ENCODE results near the gene NECAB2.

Gene NECAB2

DNA sequence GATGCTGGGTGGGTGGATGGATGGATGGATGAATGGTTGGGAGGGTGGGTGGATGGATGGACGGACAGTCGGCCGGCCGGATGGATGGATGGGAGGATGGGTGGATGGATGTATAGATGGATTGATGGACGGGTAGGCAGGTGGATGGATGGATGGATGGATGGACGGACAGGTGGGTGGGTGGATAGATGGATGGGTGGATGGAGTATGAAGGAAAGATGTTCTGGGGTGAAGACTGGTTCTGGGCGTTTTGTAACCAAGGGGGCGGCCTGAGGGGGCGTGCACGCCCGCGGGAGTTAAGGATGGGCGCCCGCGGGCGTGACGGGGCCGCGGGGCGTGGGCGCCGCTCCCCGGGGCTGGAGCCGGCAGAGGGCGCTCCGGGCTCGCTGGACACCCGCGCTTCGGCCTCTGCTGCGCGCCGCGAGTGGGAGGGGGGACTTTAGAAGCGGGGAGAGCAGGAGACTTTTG is at the start of gene NECAB2:
Gene NECAB2 (plus strand): TSS at position 407 of the 468 bp plus-strand sequence. CDS start 405 bp downstream, outside the sequence.
- FAIRE-seq: no peak

DNA sequence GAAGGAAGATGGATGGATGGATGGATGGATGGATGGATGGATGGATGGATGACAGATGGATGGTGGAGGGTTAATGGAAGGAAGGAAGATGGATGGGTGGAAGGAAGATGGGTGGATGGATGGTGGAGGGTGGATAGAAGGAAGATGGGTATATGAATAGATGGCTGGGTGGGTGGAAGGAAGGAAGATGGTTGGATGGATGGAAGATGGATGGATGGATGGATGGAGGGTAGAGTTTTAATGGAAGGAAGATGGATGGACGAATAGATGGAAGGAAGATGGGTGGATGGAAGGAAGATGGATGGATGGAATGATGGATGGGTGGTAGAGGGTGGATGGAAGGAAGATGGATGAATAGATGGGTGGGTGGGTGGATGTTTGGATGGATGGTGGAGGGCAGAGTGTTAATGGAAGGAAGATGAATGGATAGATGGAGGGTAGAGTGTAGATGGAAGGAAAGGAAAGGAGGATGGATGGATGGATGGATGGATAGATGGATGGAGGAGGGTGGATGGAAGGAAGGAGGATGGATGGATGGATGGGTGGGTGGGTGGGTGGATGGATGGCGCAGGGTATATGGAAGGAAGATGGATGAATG is 47.1 kb upstream of the NECAB2 start:
- no peak for FAIRE-seq

DNA sequence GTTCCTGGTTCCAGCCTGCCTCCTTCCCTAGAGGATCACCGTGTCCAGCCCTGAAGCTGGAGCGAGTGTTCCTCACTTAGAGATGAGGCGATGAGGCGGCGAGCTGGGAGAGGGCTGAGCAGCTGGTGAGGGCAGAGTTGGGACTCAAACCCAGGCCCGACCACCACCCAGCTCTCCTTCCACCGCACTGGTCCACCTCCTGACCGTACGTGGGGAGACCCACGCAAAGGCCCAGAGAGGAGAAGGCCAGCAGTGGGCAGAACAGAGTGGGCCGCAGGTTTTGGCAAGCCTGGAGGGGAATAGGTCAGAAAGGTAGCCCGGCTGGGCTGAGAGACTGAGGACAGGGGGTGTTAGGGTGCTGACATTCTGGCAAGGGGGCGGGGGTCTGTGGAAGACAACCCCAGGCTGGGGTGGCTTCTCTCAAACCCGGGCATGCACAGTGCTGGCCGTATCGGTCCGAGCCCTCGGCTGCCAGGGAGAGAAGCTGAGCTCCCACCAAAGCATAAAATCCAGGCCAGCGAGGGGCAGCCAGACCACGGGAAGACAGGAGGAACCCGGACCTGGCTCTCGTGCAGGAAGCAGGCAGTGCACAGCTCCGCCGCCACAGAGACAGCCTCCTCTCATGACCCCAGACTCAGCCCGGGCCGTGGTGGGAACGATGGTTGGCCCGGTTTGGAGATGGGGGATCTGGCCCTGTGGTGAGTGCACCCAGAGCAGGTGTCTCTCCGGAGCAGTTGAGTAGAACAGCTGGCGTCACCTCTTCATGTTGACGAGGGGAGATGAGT is 44.3 kb upstream of the NECAB2 start:
- FAIRE-seq: no peak

DNA sequence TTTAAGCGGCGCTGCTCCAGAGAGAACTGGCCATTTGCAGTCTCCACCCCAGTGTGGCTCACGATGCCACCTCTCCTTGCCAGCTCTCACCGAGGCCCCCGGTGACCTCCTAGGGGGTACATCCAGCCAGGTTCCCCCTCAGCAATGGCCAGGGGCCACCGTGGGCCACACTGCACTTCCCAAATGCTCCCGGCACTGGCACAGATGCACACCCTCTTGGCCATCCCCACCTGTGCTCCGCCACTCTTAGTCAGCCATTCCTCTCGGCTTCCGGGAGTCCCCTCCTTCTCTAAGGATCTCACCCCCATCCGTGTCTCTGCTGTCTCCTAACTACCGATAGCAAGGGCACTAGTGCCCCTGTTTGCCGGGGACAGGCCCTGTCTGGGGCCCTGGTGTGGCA is 43.4 kb upstream of the NECAB2 start:
- FAIRE-seq: no peak

DNA sequence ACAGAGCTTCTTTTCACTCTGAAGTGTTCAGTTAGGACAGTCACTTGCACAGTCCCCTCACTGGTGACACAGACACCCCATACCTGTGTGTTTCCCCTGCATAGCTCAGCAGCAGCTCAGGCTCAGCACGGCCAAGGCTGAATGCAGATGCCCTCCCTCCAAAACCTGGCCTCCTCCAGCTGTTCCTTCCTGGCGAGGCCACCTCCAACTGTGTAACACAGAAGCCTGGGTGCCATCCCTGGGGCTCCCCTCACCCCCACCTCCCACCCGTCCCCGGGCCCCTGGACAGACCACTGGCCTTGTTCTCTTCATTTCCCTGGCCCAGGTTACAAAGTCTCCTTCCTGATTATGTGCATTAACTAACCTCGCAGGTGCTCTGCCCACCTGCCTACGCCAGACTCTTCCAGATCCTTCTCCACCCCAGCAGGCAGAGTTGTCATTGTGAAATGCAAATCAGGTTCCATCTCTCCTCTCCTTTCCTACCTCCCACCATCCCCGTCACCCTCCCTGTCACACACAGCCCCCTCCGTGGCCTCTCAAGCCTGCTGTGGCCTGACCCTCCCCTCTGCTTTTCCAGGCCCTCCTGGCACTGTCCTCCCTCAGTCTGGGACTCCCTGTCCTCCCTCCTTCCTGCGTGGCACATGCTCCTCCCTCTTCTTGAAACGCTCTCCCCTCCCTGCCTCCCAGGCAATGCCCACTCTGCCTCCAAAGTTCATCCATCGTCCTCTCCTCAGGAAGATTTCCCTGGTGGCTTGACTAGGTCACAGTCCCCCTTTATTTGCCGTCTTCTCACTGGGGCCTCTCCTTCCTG is 42.7 kb upstream of the NECAB2 start:
- FAIRE-seq: no peak

DNA sequence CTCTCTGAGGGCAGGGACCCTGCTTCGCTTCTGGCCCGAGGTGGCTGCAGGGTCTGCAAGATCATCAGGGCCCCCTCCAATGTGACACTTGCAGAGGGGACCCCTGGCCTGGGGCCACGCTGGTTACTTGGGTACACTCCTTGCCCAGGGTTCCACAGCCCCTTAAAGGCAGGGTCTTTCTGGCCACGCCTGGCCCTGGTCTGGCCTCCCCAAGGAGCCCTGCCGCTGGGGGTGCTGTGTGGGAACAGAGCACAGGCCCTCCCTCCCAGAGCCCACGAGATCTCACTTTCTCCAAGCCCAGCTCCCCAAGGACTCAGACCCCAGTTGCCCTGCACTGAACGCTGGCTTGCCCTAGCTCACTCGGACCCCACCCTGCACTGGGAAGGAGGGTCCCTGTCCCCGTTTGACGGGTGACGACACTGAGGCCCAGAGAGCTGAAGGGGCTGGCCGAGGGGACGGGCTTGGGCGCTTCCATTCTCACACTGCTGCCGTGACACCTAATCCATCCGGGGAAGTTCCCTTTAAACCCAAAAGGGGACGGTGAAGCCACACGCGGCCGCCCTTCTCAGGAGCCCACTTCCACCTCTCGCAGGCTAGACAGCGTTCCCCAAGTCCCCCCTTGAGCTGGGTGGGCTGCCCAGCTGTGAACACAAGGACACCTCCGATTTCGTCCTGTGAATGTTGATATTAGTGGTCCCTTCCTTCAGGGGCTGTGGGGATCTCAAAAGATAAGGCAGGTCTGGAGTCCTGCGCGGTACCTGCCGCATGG is 41.9 kb upstream of the NECAB2 start:
- no peak for FAIRE-seq

DNA sequence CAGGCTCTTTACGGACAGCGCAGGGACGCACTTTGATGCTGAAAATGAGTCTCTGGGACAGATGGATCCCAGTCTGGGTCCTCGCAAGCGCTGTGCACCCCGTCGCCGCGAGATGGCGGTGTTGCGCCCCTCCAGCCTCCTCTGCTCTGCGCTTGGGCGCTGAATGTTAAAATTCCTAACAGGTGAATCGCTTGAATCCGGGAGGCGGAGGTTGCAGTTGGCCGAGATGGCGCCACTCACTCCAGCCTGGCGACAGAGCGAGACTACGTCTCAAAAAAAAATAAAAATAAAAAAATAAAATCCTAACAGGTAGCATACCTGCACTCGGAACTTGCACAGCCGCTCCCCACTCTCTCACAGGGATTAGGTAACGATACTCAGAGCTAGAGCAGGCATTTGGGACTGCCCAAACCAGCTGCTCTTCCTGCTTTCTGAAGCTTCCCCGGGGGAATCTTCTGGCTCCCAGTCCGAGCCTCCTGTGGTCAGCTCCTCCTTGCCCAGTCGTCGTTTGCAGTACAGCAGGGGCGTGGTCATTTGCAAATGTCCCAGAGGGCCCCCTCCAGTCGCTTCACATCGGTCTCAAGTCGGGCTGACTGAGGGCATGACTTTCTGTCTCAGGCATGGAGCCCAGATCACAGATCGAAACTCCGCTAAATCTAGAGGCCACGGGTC is 41.2 kb upstream of the NECAB2 start:
- FAIRE-seq: no peak

DNA sequence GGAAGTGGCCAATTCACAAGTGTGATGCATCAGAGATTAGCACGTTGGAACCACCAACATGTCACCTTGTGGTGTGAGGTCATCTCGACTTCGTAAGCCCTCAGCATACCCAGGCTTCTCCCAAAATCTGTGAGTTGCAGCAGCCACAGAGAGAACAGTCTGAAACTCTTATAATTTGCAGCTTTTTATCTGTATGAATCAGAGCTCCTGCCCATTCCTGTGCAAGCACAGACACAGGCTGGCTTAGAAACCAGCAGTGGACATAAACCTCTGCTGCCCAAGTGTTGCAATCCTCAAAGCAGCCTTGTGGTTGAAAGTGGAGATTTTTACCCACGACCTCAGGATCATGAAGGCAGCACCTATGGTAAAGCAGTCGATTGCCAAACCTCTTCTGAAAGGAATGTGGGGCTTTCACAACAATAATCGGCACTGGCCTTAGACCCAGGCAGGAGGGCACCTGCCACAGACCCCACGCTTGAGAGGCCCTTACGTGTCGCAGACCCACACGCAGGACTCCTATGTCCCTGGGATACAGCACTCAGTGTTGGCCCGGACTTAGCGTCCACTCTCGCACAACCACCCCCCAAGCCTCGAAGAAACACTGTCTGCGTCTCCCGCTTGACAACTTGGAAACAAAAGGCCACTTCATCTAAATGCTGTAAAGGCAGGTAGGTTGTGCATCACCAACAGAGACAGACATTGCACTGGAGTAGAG is 39.5 kb upstream of the NECAB2 start:
- FAIRE-seq: no peak

DNA sequence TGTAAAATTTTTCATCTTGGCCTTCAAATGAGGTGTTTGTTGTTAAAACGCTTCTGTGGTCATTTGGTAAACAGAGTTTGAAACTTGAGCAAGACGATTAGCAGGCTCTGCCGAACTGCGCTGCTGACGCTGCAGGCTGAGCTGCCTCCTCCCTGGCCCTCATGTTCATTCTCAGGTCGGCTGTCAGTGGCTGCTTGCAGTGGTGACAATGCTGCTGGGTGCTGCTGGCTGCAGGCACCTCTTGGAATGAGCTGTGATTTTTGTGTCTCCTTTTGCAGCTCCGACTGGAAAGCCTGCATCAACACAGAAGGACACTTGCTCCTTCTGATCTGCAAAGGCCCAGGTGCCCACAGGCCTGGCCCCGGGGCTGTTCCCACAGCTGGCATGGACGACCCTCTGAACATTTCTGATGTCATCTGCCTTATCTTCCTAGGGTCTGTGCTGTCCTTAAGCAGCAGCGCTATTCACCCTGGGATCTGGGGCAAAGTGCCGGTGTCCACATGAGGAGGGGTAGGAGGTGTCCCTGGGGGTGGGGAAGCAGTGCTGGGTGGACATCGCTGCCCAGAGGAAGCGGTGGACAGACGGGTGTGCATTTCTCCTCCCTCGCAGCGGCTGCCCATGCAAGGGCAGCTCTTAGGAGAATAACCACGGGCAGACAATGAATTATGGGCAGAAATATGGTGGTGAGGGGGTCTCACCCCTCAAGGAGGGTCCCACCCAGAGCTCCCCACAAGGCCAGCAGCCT is 38.1 kb upstream of the NECAB2 start:
- no peak for FAIRE-seq

DNA sequence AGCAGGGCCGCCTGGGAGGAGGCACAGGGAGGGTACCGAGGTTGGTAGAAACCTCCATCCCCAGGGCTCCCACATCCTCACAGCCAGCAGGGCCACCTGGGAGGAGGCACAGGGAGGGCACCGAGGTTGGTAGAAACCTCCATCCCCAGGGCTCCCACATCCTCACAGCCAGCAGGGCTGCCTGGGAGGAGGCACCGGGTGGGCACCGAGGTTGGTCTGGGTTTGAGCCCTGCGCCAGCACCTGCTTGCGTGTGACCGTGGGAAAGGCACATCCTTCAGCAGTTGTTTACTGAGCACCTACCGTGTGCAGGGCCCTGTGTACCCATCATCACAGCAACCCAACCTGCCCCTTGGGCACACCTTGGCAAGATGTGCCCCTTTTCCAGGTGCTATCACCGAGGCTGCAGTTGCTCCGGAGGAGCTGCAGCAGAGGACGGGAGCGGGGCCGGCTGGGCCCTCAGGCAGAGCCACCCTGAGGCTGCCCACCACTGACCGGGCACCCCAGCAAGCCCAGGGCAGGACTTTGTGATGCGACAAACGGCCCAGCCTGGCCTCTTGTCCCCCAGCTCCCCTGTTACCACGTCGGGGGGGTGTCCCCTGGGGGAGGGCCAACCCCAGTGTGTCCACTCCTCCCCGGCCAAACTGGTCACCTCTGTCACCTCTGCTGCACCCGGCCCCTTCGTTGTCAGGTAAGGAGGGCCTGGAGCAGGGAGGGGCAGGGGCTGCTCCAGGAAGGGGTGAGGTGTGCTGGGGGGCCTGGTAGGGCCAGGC is 37.1 kb upstream of the NECAB2 start:
- FAIRE-seq: no peak

DNA sequence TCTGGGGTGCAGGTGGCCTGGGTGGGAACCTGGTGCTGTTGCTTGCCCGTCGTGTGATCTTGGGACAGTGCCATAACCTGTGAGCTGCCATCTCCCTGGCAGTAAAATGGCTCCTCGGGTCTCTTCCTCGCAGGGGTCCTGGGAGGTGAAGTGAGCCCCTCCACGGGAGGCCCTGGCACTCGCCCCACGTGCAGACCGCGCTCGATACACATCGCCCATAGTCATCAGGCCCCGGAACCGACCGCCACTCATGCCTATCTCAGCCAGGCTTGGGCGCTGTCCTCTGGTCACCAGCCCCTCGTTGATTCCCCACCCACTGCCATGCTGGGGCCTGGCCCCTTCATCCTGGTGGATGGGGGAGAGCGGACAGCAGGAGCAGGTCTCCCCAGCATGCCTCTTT is 36.5 kb upstream of the NECAB2 start:
- FAIRE-seq: no peak

DNA sequence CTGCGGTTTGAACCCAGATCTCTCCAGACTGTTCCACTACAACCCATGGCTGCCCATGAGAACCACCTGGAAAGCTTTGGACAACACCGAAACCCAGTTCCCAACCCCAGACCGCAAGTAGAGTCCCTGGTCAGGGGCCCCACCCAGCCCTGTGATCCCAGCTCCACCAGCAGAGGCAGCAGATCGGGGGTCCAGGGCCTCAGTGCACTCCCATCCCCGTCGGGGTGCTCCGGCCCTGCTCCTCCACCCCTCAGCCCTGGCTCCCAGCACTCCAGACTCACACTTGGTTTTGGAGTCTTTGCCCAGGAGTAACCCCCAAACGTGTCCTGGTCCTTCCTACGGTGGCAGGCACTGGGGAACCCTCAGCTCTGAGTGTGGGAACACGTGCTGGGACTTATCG is 35.7 kb upstream of the NECAB2 start:
- no peak for FAIRE-seq

DNA sequence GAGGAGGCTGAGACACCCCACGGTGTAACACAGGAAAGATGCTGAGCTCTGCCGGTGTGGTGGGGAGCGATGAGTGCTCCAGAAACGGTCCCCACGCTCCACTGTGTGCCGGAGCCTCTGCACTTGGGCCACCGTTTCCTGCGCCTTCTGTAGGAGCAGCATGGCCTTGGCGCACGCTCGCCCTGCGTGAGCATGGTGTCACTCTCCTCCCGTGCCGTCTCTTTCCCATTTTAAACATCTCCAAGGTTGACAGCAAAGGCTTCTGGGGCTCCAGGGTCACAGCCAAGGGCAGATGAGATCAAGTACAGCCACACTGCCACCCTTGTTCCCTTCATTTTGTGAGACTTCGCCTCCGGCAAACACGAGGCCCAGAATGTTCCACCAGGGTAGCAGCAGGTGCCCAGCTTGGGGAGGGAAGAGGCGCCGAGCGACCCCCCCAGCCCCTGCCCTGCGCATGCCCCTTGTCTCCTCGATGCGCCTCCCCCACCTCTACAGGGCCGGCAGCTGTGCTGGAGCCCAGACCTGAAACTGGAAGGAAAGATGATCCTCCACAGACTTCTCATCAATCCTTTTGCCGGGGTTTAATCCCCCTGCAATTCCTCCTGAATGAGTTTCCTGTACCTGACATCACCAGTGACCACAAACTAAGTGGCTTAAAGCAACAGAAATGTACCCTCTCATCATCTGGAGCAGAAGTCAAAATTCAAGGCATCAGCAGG is 34.9 kb upstream of the NECAB2 start:
- no peak for FAIRE-seq

DNA sequence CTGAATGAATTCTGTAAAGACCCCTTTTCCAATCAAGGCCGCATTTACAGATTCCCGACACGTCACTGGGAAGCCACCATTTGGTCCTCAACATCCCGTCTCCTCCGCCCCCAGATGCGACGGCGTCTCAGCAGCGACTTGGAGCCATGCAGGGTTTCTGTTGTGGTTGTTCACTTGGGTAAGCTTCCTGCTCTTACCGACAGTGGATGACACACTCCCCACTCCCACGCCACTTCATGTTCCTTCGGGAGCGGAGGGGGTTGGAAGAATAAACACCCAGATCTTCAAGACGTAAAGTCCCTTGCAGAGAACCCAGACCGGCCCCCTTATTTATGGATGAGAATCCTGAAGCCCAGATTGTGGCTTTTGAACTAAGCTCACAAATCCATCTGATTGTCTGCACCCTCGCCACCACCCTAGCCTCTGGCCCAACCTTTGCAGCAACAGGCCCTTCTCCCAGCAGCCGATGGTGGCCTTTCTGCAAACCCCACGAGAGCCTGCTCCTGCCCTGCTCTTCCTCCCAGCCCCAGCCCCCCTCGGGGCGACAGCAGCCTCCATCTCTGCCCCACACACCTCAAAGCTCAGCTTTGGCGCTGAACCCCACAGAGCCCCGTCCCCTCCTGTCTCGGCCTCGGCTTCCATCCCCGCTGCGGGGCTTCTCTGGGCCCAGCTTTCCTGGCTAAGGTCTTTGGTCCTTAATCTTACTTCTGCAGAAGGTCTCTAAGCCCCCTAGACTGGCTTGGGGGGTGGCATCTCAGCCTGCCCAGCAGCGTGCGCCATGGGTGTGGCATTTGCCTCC is 34.0 kb upstream of the NECAB2 start:
- FAIRE-seq: no peak

DNA sequence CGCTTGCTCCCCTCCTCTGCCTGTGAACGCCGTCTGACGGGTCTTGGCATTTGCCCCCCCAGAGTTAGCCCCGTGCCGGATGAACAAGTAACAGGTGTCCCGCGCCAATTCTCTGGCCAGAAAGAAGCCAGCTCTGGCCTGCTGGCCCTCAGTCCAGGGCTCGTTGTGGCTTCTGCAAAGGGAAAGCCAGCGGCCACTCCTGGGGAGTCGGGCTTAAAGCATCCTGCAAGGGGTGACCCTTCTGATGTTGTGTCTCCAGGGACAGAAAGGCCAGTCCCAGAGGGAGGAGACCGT is 33.4 kb upstream of the NECAB2 start:
- FAIRE-seq: no peak

DNA sequence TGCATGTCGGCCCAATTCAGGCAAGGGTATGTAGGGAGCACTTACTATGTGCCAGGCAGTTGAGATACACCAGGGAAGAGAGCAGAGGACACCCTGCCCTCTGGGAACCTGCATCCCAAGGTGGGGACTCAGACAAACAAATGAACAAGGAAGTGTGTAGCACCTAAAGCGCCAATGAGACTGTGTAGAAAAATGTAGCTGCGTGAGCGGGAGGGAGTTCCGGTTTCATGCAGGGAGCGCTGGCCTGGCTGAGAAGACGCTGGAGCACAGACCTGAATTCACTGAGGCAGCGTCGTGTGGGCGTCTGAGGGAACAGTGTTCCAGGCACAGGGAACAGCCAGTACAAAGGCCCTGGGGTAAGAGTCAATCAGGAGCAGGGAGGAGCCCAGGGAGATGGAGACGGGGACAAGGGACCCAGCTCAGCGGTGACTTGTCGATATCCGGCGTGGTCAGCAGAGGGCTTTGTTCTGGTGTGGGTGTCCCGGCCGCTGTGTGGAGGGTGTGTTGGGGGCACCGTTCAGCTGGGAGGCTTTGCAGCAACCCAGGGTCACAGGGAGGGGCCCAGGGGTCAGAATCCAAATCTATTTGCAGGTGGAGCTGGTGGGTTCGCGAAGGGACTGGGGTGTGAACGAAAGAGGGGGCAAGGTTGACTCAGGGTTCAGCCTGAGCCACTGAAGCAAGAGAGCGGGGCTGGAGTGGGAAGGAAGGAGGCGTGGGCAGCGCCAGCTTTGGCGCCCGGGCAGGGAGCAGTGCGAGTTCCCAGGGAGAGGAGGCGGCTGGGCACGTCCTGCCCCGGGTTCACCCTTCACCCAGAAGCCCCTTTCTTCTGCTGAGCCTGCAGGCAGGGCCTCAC is 32.8 kb upstream of the NECAB2 start:
- FAIRE-seq: no peak

DNA sequence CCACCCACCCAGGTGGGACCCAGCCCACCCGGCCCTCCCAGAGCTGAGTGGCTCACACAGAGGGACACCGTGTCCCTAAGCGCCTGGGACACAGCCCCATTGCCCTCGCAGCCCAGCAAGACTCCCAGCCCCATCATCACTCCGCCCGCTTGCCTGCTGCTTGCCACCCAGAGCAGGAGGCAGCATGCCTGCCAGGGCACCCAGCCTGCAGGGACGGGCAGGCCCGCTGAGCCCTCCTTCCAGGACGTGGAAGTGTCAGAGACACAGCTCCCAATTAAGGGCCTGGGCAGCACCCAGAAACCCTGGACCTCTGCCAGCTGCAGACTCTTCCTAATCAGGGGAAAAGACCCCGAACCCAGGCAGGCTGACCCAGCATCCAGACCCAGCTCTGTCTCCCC is 32.2 kb upstream of the NECAB2 start:
- FAIRE-seq: no peak

Data from A204.1 (cell line).